Fibroblast of lung (primary cell): ENCODE data around the gene ZNF185.

Experiments
- CTCF ChIP-seq, 2 donors: IDR thresholded peaks in 1 of 2; conservative IDR thresholded peaks in 1 of 2; 1 replicate in 1 of 2; 2 replicates in 1 of 2; pipeline ENCODE4 v1.5.1; 2011 to 2012; ENCODE audit warnings: low read length in 2 of 2, control low read depth in 1 of 2, inconsistent platforms in 1 of 2, low read depth in 1 of 2, mild to moderate bottlenecking in 1 of 2
- EZH2 ChIP-seq: IDR thresholded peaks from 2 replicates; pipeline ENCODE4 v1.5.1; 2012; ENCODE audit warnings: low read length, control low read depth, mild to moderate bottlenecking; ENCODE audit errors: missing control alignments

GRCh38 chrX:152892999-152893891, 4.6 kb upstream of the ZNF185 start:
- TF ChIP-seq CTCF (conservative IDR thresholded peaks at IDR 0.05 in 1 of 2, IDR thresholded peaks at IDR 0.05 in 1 of 2; ENCODE audit: low read depth in 1 of 2, low read length in 2 of 2) (no peak), EZH2 (no peak)
